Esophagus squamous epithelium (tissue), 4 donors: ENCODE data around the gene UACA.

Experiments used
- CTCF ChIP-seq, 6 experiments: fragments of 450-650 bp in 4 of 6; fragments of 200-600 bp in 2 of 6; sonication (generic) in 2 of 6; IDR thresholded peaks; one replicate each; pipeline ENCODE4 v1.5.1; 2016 to 2019; ENCODE audit warnings: antibody characterized with exemption in 6 of 6, mild to moderate bottlenecking in 4 of 6, moderate library complexity in 4 of 6
- POLR2A ChIP-seq, 4 donors: fragments of 450-650 bp; IDR thresholded peaks; one replicate each; pipeline ENCODE4 v1.6.1; 2017; ENCODE audit warnings: antibody characterized with exemption in 4 of 4, mild to moderate bottlenecking in 4 of 4, moderate library complexity in 3 of 4

DNA sequence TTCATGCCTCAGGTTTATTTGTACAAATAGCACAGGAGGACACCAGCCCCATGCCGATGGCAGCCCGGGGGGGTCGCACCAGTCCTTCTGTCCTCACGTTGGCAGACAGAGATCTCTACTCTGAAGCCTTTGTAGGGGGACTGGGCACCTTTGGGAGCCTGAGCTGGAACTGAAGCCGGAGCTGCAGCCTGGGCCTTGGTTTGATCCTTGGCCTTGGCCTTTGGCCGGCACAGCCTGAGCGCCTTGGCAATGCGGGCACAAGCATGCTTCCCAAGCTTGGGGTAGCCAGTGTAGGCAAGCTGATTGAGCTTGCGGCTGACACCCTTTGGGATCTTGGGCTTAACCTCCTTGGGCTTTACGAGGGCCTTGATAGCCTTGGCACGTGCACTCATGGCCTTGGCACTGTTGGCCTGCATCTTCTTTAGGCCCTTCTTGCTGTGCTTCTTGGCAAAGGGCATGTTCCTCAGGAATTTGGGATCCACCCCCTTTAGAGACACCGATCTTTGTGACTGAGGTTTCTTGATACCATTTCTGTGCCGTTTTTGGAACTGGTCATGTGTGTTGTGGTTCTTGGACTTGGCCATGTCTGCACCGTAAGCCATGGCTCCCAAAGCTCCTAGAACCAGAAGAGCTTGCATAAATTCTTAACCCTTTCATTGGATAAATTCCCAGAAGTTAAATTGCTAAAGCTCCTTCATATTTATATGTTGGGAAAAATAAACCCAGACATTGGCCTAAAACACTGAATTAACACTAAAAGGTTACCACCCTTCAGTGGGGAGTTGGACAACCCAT, 33.4 kb upstream of the UACA start:
- TF ChIP-seq CTCF (IDR thresholded peaks at IDR 0.05) (no peak), POLR2A (IDR thresholded peaks at IDR 0.05) (no peak)
